GM19372 (cell line): Measurements from ENCODE around the gene PCBD1.
"Not testable (repeated sequence)": the region's sequence is repeated elsewhere in the genome, so short reads cannot be mapped to it uniquely, and the experiment has no call there.

Experiments
- ATAC-seq: cut with Tn5 transposase; IDR thresholded peaks from one replicate; pipeline ENCODE4 v1.9.1; 2021; ENCODE audit warnings: mild to moderate bottlenecking, low read depth, moderate library complexity; ENCODE audit not compliant: unreplicated experiment

The PCBD1 gene

DNA sequence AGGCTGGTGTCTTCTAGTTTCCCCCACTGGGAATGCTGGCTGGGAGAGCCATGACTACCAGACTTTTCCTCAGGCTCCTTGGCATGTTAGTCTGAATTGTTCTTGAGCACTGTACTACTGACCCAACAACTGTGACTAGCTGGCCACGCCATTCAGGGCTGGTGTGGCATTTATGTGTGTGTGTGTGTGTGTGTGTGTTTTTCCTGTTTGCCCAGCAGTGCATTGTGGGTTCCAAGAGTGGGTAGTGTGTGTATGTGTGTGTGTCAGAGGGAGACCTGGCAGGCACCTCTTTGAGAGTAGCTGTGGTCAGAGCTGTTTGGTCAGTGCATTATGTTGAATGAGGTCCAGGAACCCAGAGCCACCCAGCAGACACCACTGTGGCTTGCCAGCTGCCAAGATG lies 9.2 kb downstream of the PCBD1 start:
- no peak for ATAC-seq

- ATAC-seq = no peak
Observed at GRCh38 chr10:70874061-70874460, 14.3 kb downstream of the PCBD1 start.

DNA sequence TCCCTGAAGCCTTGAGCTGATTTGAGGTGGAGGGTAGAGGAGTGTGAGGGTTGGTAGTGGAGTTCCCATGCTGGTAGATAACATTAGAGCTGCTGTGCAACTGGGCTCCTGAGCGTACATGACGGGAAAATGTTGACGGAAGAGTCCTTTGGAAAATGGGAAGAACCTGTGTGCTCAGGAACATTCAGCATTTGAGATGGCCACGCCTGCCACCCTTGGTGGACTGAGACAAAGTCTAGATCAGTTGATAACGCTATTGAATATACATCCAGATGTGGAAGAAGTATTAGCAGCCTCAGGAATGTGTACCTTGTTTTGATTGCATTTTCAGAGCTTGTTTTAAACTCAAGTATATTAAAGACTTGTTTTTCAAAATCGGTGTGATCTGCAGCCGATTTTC lies 16.1 kb downstream of the PCBD1 start:
- ATAC-seq = no peak

GRCh38 chr10:70866424-70866823 lies 21.9 kb downstream of the PCBD1 start:
- ATAC-seq = no peak

GRCh38 chr10:70864935-70865334 lies 23.4 kb downstream of the PCBD1 start:
- ATAC-seq = no peak

DNA sequence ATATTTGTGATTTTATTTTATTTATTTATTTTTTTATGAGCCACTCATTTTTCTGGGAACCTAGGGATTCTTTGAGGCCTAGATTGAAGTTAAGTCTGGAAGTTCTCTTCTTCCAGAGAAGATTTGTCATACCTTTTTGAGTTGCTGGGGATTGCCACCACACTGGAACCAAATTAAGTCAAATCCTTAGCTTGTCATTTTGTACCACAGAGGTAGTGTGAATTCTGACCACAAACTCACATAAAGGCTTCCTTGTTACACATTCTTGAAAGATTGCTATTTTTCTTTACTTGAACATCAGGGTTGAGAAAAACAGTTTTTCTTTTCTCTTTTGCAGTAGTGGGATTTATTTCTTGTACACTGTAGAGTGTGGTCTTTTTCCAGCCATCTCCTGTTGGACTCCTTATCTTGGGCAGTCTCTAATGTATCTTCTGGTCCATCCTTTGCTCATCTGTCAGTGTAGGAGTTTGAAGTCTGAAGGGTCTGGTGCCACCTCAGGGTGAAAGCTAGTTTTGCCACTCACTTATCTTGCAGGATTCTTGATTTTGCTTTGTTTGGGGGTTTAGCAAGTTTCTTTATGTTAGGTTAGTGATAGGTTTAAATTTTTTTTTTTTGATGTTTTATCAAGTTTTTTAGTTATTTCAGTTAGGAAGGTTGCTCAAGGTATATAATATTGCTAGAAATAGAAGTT lies 24.8 kb downstream of the PCBD1 start:
- no peak for ATAC-seq

DNA sequence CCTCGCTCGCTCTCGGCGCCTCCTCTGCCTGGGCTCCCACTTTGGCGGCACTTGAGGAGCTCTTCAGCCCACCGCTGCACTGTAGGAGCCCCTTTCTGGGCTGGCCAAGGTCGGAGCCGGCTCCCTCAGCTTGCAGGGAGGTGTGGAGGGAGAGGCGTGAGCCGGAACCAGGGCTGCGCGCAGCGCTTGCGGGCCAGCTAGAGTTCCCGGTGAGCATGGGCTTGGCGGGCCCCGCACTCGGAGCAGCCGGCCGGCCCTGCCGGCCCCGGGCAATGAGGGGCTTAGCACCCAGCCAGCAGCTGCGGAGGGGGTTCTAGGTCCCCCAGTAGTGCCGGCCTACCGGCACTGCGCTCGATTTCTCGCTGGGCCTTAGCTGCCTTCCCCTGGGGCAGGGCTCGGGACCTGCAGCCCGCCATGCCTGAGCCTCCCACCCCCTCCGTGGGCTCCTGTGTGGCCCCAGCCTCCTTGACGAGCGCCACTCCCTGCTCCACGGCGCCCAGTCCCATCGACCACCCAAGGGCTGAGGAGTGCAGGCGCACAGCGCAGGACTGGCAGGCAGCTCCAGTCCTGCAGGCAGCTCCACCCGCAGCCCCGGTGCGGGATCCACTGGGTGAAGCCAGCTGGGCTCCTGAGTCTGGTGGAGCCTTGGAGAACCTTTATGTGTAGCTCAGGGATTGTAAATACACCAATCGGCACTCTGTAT lies 26.7 kb downstream of the PCBD1 start:
- not testable (repeated sequence) for ATAC-seq

GRCh38 chr10:70858759-70859158 lies 29.6 kb downstream of the PCBD1 start:
- ATAC-seq = no peak

DNA sequence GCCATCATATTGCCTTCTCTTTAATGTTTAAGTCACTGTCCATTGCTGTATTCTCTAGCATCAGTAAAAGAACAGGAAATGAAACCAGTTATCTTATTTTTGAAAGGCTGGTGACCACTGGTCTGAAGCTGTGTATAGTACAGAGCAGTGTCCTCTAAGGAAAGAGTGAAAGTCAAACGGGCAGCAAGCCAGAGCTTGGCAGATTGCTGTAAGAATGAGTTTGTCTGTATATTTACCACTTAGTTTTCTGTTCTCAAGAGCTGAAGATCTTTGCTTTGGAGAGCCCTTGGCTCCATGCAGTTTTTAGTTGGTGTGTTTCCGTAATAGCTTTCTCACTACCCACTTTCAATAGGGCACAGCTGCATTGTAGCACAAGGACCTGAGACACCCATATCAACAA lies 31.9 kb downstream of the PCBD1 start:
- no peak for ATAC-seq

DNA sequence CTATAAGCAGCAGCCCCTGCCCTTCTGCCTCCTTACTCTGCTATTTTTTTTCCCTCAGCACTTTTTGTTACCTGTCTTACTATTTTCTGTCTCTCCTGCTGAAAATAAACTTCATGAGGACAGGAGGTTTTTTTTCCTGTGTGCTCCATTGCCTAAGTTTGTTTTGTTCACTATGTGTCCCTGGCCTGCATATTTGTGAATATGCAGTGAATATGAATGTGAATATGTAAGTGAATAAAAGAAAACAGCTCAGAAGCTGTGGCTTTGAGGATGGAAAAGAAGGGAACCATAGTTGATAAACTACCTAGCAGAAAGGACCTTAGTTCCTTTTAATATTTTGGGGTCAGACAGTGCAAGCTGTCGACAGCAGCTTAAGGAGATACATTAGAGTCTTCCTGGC lies 34.9 kb downstream of the PCBD1 start:
- no peak for ATAC-seq

DNA sequence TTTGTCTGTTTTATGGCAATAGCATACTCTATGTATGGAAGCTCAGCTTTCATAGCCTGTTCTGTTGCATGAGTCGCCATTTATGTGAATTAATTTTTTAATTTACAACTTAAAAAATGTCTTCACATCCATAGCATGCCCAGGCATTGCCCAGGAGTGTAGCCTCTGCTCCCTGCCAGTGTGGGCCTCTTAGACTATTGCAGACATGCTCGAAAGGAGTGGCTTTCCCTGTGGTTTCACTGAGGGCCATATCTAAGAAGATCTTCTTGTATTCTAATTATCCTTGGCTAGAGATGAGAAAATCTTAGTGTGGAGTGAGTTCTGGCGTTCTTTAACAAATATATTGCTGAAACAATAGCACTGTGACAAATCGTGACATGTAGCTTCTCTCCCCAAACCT lies 35.3 kb downstream of the PCBD1 start:
- no peak for ATAC-seq

DNA sequence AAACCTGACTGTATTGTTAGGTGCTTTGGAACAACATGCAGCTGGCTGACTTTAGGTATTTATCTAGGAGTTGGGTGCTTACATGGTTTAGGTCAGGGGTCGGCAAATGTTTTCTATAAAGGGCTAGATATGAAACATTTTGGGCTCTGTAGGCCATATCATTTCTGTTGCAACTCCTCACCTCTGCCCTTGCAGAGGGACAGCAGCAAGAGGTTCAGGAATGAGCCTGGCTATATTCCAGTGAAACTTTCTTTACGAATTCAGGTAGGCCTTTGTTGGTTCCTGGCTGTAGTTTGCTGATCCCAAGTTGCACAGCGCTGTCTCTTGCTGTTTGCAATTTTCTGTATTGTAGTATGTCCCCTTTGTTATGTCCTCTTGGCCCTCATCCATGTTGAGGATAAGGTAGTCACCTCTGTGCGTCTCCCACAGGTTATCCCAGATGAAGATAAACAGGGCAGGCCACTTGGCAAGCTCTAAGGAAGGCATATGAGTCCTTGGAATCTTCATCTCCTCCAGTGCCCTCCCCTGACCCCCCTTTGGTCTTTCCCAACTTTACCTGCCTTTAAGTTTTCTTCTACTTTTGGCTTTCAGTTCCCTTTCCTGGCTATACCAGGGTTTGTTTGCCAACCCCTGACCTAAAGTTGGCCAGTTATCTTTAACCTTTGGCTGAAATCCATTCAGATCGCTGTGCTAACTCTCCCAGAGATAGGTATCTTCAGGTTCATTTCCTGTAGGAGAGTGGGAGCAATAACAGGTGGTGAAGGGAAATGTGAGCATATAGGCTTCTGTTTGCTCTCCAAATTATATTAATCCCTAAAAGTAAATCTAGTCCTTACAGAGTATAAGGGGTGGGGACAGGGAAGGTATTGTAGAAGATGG lies 36.5 kb downstream of the PCBD1 start:
- ATAC-seq = no peak

GRCh38 chr10:70850097-70850496 lies 38.3 kb downstream of the PCBD1 start:
- ATAC-seq = no peak

- no peak for ATAC-seq
Observed at GRCh38 chr10:70849582-70850016, 38.8 kb downstream of the PCBD1 start.

- ATAC-seq = no peak
Observed at GRCh38 chr10:70847659-70848360, 40.6 kb downstream of the PCBD1 start.

GRCh38 chr10:70846795-70847194 lies 41.6 kb downstream of the PCBD1 start:
- no peak for ATAC-seq

GRCh38 chr10:70845816-70846215 lies 42.5 kb downstream of the PCBD1 start:
- ATAC-seq = no peak

DNA sequence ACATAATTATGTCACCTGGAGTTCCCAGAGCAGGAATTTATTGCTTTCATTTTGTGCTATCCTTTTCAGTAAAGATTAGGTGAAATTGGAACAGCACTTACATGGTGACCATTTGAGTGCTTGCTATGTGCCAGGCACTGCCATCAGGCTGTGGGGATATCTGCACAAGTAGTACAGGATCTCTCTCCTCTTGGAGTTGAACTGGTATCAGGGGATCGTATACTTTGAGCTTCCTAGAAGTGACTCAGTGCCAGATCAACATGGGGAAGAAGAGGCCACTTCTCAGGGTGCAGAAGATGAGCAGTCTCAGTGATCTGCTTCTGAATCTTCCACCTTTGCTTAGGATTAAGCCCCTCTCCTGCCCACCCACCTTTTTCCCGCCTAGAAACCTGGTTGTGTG lies 43.1 kb downstream of the PCBD1 start:
- no peak for ATAC-seq

- ATAC-seq = no peak
Observed at GRCh38 chr10:70843776-70844489, 44.4 kb downstream of the PCBD1 start.

GRCh38 chr10:70843333-70843732 lies 45.0 kb downstream of the PCBD1 start:
- ATAC-seq = no peak
